Upper lobe of left lung (tissue), 6 donors: ENCODE measurements around the gene AP1B1. TPM values are rescaled to one million over a fixed set of nuclear protein-coding genes. Genes with fewer than 3 reads are reported as not detected.
"Not testable (repeated sequence)": the region's sequence is repeated elsewhere in the genome, so short reads cannot be mapped to it uniquely, and the experiment has no call there.

Experiments
- ATAC-seq, 2 donors: fragments of 200-7000 bp; cut with Tn5 transposase; one replicate each; pipeline ENCODE4 v1.9.1; 2022; ENCODE audit warnings: mild to moderate bottlenecking in 2 of 2, moderate library complexity in 2 of 2; ENCODE audit not compliant: low FRiP score in 2 of 2
- DNase-seq, 2 donors: peaks; one replicate each; pipeline ENCODE4 v3.0.0-alpha.2; 2019 to 2020
- H3K27ac ChIP-seq, 4 donors: fragments of 200-600 bp; sonication (generic); one replicate each; pipeline ENCODE4 v1.5.1; 2016 to 2019
- H3K27me3 ChIP-seq, 4 donors: fragments of 200-600 bp; sonication (generic); one replicate each; pipeline ENCODE4 v1.5.1; 2017 to 2019
- H3K36me3 ChIP-seq, 4 donors: fragments of 200-600 bp; sonication (generic); one replicate each; pipeline ENCODE4 v1.5.1; 2016 to 2019
- H3K4me1 ChIP-seq, 4 donors: fragments of 200-600 bp; sonication (generic); one replicate each; pipeline ENCODE4 v1.5.1; 2018 to 2019
- H3K4me3 ChIP-seq, 4 donors: fragments of 200-600 bp; sonication (generic); one replicate each; pipeline ENCODE4 v1.5.1; 2017 to 2019; ENCODE audit warnings: mild to moderate bottlenecking in 2 of 4, moderate library complexity in 1 of 4
- H3K9me3 ChIP-seq, 4 donors: fragments of 200-600 bp; sonication (generic); one replicate each; pipeline ENCODE4 v1.5.1; 2018 to 2019
- EP300 ChIP-seq, 4 donors: sonication (generic); formaldehyde crosslinking; IDR thresholded peaks; one replicate each; pipeline ENCODE4 v1.5.1; 2017; ENCODE audit warnings: antibody characterized with exemption in 4 of 4, control low read depth in 2 of 4
- POLR2A ChIP-seq, 4 donors: fragments of 450-650 bp; IDR thresholded peaks; one replicate each; pipeline ENCODE4 v1.5.1; 2016 to 2017; ENCODE audit warnings: antibody characterized with exemption in 4 of 4, mild to moderate bottlenecking in 2 of 4
- POLR2AphosphoS5 ChIP-seq, 2 donors: sonication (generic); formaldehyde crosslinking; IDR thresholded peaks; one replicate each; pipeline ENCODE4 v1.5.1; 2017; ENCODE audit warnings: antibody characterized with exemption in 2 of 2
- WGBS, 2 donors: methylation state at CpG; one replicate each; pipeline ENCODE4 v1.1.5; 2017 to 2018; 5-methylcytosine and 5-hydroxymethylcytosine counted together
- total RNA-seq, 6 donors: library from RNA; depleted of rRNA in 4 of 6; stranded (reverse); fragments of >200 nt in 4 of 6; gene quantifications; one replicate each; pipeline versions ENCODE4 v1.1.0 to v1.2.1, GENCODE V29; 2016 to 2021
- TF ChIP-seq, protein P1 (sequence below), 6 experiments: fragments of 450-650 bp in 4 of 6; fragments of 200-600 bp in 2 of 6; sonication (generic) in 2 of 6; IDR thresholded peaks; one replicate each; pipeline ENCODE4 v1.5.1; 2016 to 2019; ENCODE audit warnings: antibody characterized with exemption in 6 of 6
- donor health status: DM: no; HTN: no; CAD: no; lungs with moderate emphysema.
- donor health status: DM: no; HTN: yes; CAD: no; lungs with severe emphysema.

Gene AP1B1
- total RNA-seq, 6 donors from 2014 or later = 44.7 to 162 (median 80.7) TPM

DNA sequence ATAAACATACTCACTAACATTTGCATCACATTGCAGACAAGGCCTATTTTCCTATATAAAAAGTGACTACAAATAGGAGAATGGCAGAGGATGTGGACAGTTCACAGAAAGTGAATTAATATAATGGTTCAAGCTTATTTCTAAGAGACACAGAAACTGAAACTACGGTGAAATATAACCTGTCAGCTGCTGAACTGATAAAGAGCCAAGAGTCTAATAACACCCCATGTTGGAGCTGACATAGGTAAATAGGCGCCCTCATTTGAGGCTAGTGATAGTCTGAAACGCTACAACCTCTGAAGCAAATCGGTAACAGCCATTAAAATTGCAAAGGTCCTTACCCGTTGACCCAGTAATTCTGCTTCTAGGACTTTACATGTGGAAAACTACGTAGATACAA, 14.0 kb downstream of the AP1B1 start:
- Histone ChIP-seq H3K9me3 (no peaks in the 10 kb centered on the region), H3K4me3 (no peak overlapping the region), H3K36me3 (peaks cover 0 to 28% (median 10%) of the 10 kb centered on the region in 4 donors), H3K27ac (no peak overlapping the region), H3K27me3 (no peaks in the 10 kb centered on the region), H3K4me1 (peaks cover 0 to 24% (median 12%) of the 10 kb centered on the region in 4 donors)
- no peak for TF ChIP-seq POLR2AphosphoS5 (IDR thresholded peaks at IDR 0.05)
- TF ChIP-seq, protein P1, sequence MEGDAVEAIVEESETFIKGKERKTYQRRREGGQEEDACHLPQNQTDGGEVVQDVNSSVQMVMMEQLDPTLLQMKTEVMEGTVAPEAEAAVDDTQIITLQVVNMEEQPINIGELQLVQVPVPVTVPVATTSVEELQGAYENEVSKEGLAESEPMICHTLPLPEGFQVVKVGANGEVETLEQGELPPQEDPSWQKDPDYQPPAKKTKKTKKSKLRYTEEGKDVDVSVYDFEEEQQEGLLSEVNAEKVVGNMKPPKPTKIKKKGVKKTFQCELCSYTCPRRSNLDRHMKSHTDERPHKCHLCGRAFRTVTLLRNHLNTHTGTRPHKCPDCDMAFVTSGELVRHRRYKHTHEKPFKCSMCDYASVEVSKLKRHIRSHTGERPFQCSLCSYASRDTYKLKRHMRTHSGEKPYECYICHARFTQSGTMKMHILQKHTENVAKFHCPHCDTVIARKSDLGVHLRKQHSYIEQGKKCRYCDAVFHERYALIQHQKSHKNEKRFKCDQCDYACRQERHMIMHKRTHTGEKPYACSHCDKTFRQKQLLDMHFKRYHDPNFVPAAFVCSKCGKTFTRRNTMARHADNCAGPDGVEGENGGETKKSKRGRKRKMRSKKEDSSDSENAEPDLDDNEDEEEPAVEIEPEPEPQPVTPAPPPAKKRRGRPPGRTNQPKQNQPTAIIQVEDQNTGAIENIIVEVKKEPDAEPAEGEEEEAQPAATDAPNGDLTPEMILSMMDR (IDR thresholded peaks at IDR 0.05) = no peak
- TF ChIP-seq POLR2A (IDR thresholded peaks at IDR 0.05) = no peak
- no peak for TF ChIP-seq EP300 (IDR thresholded peaks at IDR 0.05)
- DNase-seq (no peak), ATAC-seq (no peak)
- 96 to 98% methylated on average over 6 of the region's 6 CpGs for WGBS, 2 donors

GRCh38 chr22:29370537-29370936, 17.8 kb downstream of the AP1B1 start:
- Histone ChIP-seq H3K27me3 (no peaks in the 10 kb centered on the region), H3K36me3 (peaks cover 0 to 18% (median 6%) of the 10 kb centered on the region in 4 donors), H3K27ac (peak overlapping the region in 2 of 4 donors; percentile 30 to 44), H3K4me1 (peaks cover 12 to 21% (median 16%) of the 10 kb centered on the region in 4 donors), H3K4me3 (no peak overlapping the region), H3K9me3 (no peaks in the 10 kb centered on the region)
- ATAC-seq (no peak), DNase-seq (no peak)
- TF ChIP-seq, protein P1 (IDR thresholded peaks at IDR 0.05) = no peak
- TF ChIP-seq EP300 (IDR thresholded peaks at IDR 0.05) (no peak), POLR2A (IDR thresholded peaks at IDR 0.05) (no peak), POLR2AphosphoS5 (IDR thresholded peaks at IDR 0.05) (no peak)
- WGBS, 2 donors = 57 to 64% methylated on average over 7 of the region's 7 CpGs

- 47 to 50% methylated on average over 7 to 9 of the region's 9 CpGs for WGBS, 2 donors
- Histone ChIP-seq H3K9me3 (no peaks in the 10 kb centered on the region), H3K4me3 (no peak overlapping the region), H3K36me3 (peaks cover 0 to 13% (median 6%) of the 10 kb centered on the region in 4 donors), H3K27me3 (no peaks in the 10 kb centered on the region), H3K4me1 (peaks cover 19 to 21% (median 20%) of the 10 kb centered on the region in 4 donors), H3K27ac (peak overlapping the region in 2 of 4 donors; percentile 12 to 44)
- TF ChIP-seq POLR2AphosphoS5 (IDR thresholded peaks at IDR 0.05) (peak in 1 of 2 donors; percentile 8), POLR2A (IDR thresholded peaks at IDR 0.05) (peak in 1 of 4 donors; percentile 20), EP300 (IDR thresholded peaks at IDR 0.05) (no peak)
- TF ChIP-seq, protein P1 (IDR thresholded peaks at IDR 0.05) = no peak
- peak; percentile 54 to 95 for ATAC-seq
- peak in 1 of 2 donors; percentile 77 for DNase-seq
Measured at GRCh38 chr22:29369460-29369859, 18.9 kb downstream of the AP1B1 start.

DNA sequence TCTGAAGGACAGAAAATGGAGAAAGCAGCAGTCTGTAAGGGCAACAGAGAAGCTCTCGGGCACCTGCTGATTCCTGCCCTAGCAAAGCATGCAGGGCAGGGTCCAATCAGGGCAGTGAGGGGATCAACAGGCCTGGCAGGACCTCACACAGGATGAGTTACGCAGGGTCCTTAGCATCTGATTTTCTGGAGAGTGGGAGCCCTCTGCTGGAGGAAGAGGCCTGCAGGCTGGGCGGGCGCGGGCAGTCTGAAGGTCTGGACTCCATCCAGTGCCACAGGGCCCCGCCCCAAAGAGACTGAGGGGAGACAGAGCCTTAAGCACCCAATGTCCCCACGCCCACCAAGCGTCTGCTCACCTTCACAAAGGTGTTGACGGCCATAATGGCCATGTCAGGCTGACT, 28.9 kb downstream of the AP1B1 start:
- H3K36me3 ChIP-seq = peaks cover 20 to 67% (median 51%) of the 10 kb centered on the region in 4 donors

GRCh38 chr22:29357193-29357890, 31.0 kb downstream of the AP1B1 start:
- 95 to 96% methylated on average over 12 of the region's 12 CpGs for whole genome bisulfite sequencing, 2 donors
- H3K9me3 ChIP-seq, ATAC-seq, H3K4me1 ChIP-seq, H3K27ac ChIP-seq, H3K27me3 ChIP-seq, DNase-seq, H3K4me3 ChIP-seq: not testable (repeated sequence)
- peaks cover 34 to 84% (median 71%) of the 10 kb centered on the region in 4 donors for H3K36me3 ChIP-seq

More for the DNA sequence above, 28.9 kb downstream of the AP1B1 start:
- H3K27ac ChIP-seq = no peak overlapping the region
- H3K4me1 ChIP-seq = peaks cover 4 to 9% (median 5%) of the 10 kb centered on the region in 4 donors
- DNase-seq (no peak), ATAC-seq (peak; percentile 49 to 52)
- TF ChIP-seq POLR2A (IDR thresholded peaks at IDR 0.05) (no peak), EP300 (IDR thresholded peaks at IDR 0.05) (no peak), POLR2AphosphoS5 (IDR thresholded peaks at IDR 0.05) (no peak)
- TF ChIP-seq, protein P1 (IDR thresholded peaks at IDR 0.05) = peak in 5 of 6 experiments; percentile 14 to 60 (median 46)
- no peaks in the 10 kb centered on the region for H3K27me3 ChIP-seq
- WGBS, 2 donors = 61 to 64% methylated on average over 8 to 9 of the region's 9 CpGs
- H3K4me3 ChIP-seq = no peak overlapping the region
- H3K9me3 ChIP-seq = no peaks in the 10 kb centered on the region
